ENCODE data around the gene MAPK10.

DNA sequence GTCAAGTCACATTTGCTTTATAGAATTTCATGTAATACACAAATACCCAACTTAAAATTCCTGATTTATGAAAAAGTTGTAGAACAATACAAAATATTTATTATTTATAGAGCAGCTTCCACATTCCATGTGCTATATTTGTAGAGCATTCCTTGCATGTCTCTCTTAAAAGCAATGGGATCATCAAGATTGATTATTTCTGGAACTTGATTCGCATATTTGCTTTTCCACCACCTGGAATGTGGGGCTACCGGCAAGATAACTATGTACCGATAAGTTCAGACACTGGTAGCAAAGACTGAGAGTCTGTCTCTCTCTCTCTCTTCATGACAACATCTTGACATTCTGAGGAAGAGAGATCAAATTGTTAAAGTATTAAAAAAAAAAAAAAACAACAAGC is 59.3 kb downstream of the MAPK10 start:
- TF ChIP-seq, protein P1, sequence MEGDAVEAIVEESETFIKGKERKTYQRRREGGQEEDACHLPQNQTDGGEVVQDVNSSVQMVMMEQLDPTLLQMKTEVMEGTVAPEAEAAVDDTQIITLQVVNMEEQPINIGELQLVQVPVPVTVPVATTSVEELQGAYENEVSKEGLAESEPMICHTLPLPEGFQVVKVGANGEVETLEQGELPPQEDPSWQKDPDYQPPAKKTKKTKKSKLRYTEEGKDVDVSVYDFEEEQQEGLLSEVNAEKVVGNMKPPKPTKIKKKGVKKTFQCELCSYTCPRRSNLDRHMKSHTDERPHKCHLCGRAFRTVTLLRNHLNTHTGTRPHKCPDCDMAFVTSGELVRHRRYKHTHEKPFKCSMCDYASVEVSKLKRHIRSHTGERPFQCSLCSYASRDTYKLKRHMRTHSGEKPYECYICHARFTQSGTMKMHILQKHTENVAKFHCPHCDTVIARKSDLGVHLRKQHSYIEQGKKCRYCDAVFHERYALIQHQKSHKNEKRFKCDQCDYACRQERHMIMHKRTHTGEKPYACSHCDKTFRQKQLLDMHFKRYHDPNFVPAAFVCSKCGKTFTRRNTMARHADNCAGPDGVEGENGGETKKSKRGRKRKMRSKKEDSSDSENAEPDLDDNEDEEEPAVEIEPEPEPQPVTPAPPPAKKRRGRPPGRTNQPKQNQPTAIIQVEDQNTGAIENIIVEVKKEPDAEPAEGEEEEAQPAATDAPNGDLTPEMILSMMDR (conservative IDR thresholded peaks at IDR 0.05; ENCODE audit: low read length): no peak
- no peak for TF ChIP-seq EZH2phosphoT487 (IDR thresholded peaks at IDR 0.05; ENCODE audit: borderline replicate concordance, low read depth, low read length)
